HCT116 (cell line): Measurements from ENCODE around the gene CDC42BPB. TPM values are rescaled to one million over a fixed set of nuclear protein-coding genes. Genes with fewer than 3 reads are reported as not detected.

Source experiments
- ATAC-seq: fragments of 200-7000 bp; cut with Tn5 transposase; 2 replicates; pipeline ENCODE4 v1.9.1; 2020; ENCODE audit warnings: mild to moderate bottlenecking, moderate library complexity
- BruUV-seq: library from RNA; stranded (reverse); fragments of 400-500 nt; replicated peaks from 2 replicates; lab custom pipeline; 2021; lab: Mats Ljungman, UMichigan
- CTCF ChIA-PET: fragments of 300-600 bp; sonication (Branson Sonifier 250); formaldehyde crosslinking; loops from one replicate; lab custom pipeline; 2021; ENCODE audit warnings: antibody characterized with exemption; lab: Charles Lee
- POLR2A ChIA-PET: fragments of 300-600, 350-600 bp; sonication (Branson Sonifier 250); formaldehyde crosslinking; loops from one replicate; lab custom pipeline; 2021; ENCODE audit warnings: antibody characterized with exemption; lab: Charles Lee
- RAD21 ChIA-PET, 2 experiments: fragments of 300-600 bp; sonication (Branson Sonifier 250); formaldehyde crosslinking; loops; one replicate each; lab custom pipeline; 2023; ENCODE audit warnings: low total read pairs in 2 of 2; ENCODE audit not compliant: uncharacterized antibody in 2 of 2, unreplicated experiment in 2 of 2, low non-redundant PET in 1 of 2; lab: Charles Lee
- DNase-seq: peaks from one replicate; pipeline ENCODE4 v3.0.0-alpha.2; 2010; ENCODE audit warnings: low read depth, low spot score
- H2AFZ ChIP-seq: fragments of 200-600 bp; shearing (Covaris generic), sonication (generic); 2 replicates; pipeline ENCODE4 v1.6.1; 2017; ENCODE audit warnings: low read depth, mixed run types, mixed read lengths, antibody characterized with exemption, low read length; ENCODE audit not compliant: poor library complexity, severe bottlenecking
- H3K27ac ChIP-seq: 2 replicates; pipeline ENCODE4 v1.5.1; 2012; ENCODE audit warnings: low read depth, low read length
- H3K27me3 ChIP-seq: fragments of 200-600 bp; sonication (generic); 2 replicates; pipeline ENCODE4 v1.6.1; 2016; ENCODE audit warnings: mixed run types, low read length, mixed read lengths; ENCODE audit not compliant: insufficient read depth
- H3K36me3 ChIP-seq, 2 experiments: fragments of 200-500 bp in 1 of 2; fragments of 200-600 bp in 1 of 2; sonication (Bioruptor generic) in 1 of 2; sonication (generic) in 1 of 2; 2 replicates each; pipeline versions ENCODE4 v1.5.1 to v1.6.1; 2014 to 2016; ENCODE audit warnings: low read length in 2 of 2, inconsistent platforms in 1 of 2, mixed read lengths in 1 of 2, mixed run types in 1 of 2; ENCODE audit not compliant: insufficient read depth in 2 of 2, control insufficient read depth in 1 of 2
- H3K4me1 ChIP-seq, 2 experiments: fragments of 200-600 bp in 1 of 2; sonication (generic) in 1 of 2; 2 replicates each; pipeline versions ENCODE4 v1.5.1 to v1.6.1; 2012 to 2017; ENCODE audit warnings: low read length in 2 of 2, inconsistent platforms in 1 of 2, mild to moderate bottlenecking in 1 of 2, mixed read lengths in 1 of 2, mixed run types in 1 of 2, moderate library complexity in 1 of 2; ENCODE audit not compliant: insufficient read depth in 2 of 2, control insufficient read depth in 1 of 2
- H3K4me2 ChIP-seq: fragments of 200-600 bp; sonication (generic); 2 replicates; pipeline ENCODE4 v1.6.1; 2017; ENCODE audit warnings: mixed run types, low read length, mixed read lengths
- H3K4me3 ChIP-seq, 2 experiments: fragments of 200-600 bp in 1 of 2; sonication (generic) in 1 of 2; replicated peaks in 1 of 2; 2 replicates each; pipeline ENCODE4 v1.5.1; 2011 to 2016; ENCODE audit warnings: low read length in 2 of 2, control low read depth in 1 of 2, low read depth in 1 of 2, mild to moderate bottlenecking in 1 of 2, mixed read lengths in 1 of 2, mixed run types in 1 of 2
- H3K79me2 ChIP-seq: fragments of 200-600 bp; sonication (generic); 2 replicates; pipeline ENCODE4 v1.6.1; 2017; ENCODE audit warnings: mild to moderate bottlenecking, mixed run types, low read length, moderate library complexity, mixed read lengths; ENCODE audit not compliant: insufficient read depth
- H3K9ac ChIP-seq: fragments of 200-600 bp; sonication (generic); 2 replicates; pipeline ENCODE4 v1.6.1; 2016; ENCODE audit warnings: low read length, mixed read lengths
- H3K9me2 ChIP-seq: fragments of 200-600 bp; sonication (generic), shearing (Covaris generic); 2 replicates; pipeline ENCODE4 v1.6.1; 2017; ENCODE audit warnings: mixed run types, mild to moderate bottlenecking, moderate library complexity; ENCODE audit not compliant: insufficient read depth
- H3K9me3 ChIP-seq, 2 experiments: fragments of 200-500 bp in 1 of 2; fragments of 200-600 bp in 1 of 2; sonication (Bioruptor generic) in 1 of 2; sonication (generic) in 1 of 2; 2 replicates each; pipeline ENCODE4 v1.6.1; 2014 to 2017; ENCODE audit warnings: low read length in 2 of 2, mixed read lengths in 2 of 2, inconsistent platforms in 1 of 2, low read depth in 1 of 2, mild to moderate bottlenecking in 1 of 2, mixed run types in 1 of 2, moderate library complexity in 1 of 2; ENCODE audit not compliant: control insufficient read depth in 1 of 2, insufficient read depth in 1 of 2
- H4K20me1 ChIP-seq: fragments of 200-600 bp; sonication (generic), shearing (Covaris generic); 2 replicates; pipeline ENCODE4 v1.6.1; 2017; ENCODE audit warnings: mixed run types, mild to moderate bottlenecking, moderate library complexity; ENCODE audit not compliant: insufficient read depth
- CTCF ChIP-seq, 3 experiments: fragments of 200-600 bp in 1 of 3; sonication (generic) in 1 of 3; IDR thresholded peaks in 2 of 3; conservative IDR thresholded peaks in 1 of 3; 2 replicates each; pipeline ENCODE4 v1.5.1; 2012 to 2017; ENCODE audit warnings: low read depth in 2 of 3, low read length in 2 of 3, antibody characterized with exemption in 1 of 3, borderline replicate concordance in 1 of 3, control low read depth in 1 of 3, mild to moderate bottlenecking in 1 of 3, mixed read lengths in 1 of 3, mixed run types in 1 of 3, moderate library complexity in 1 of 3; ENCODE audit not compliant: insufficient read depth in 1 of 3
- EGR1 ChIP-seq: IDR thresholded peaks from 2 replicates; pipeline ENCODE4 v1.6.1; 2012; ENCODE audit warnings: low read depth
- ELF1 ChIP-seq: IDR thresholded peaks from 2 replicates; pipeline ENCODE4 v1.6.1; 2012; ENCODE audit warnings: low read depth, borderline replicate concordance
- EZH2 ChIP-seq: fragments of 200-600 bp; sonication (generic); IDR thresholded peaks from 2 replicates; pipeline ENCODE4 v1.6.1; 2017; ENCODE audit warnings: antibody characterized with exemption, mixed run types
- EZH2phosphoT487 ChIP-seq: fragments of 200-600 bp; IDR thresholded peaks from 2 replicates; pipeline ENCODE4 v1.6.1; 2018; ENCODE audit warnings: antibody characterized with exemption, borderline replicate concordance
- FOSL1 ChIP-seq: IDR thresholded peaks from 2 replicates; pipeline ENCODE4 v1.6.1; 2012; ENCODE audit warnings: low read depth
- POLR2A ChIP-seq: IDR thresholded peaks from 2 replicates; pipeline ENCODE4 v1.7.0; 2011; ENCODE audit warnings: borderline replicate concordance; ENCODE audit not compliant: insufficient read depth, insufficient read length; ENCODE audit errors: extremely low read depth
- POLR2AphosphoS5 ChIP-seq: IDR thresholded peaks from 2 replicates; pipeline ENCODE4 v1.6.1; 2011; ENCODE audit warnings: mild to moderate bottlenecking, low read depth, low read length, moderate library complexity
- RAD21 ChIP-seq: IDR thresholded peaks from 2 replicates; pipeline ENCODE4 v1.6.1; 2012; ENCODE audit warnings: low read depth, mild to moderate bottlenecking
- REST ChIP-seq: IDR thresholded peaks from 2 replicates; pipeline ENCODE4 v1.6.1; 2012; ENCODE audit warnings: low read depth
- TCF7L2 ChIP-seq: IDR thresholded peaks from 2 replicates; pipeline ENCODE4 v1.7.0; 2011; ENCODE audit warnings: borderline replicate concordance, inconsistent platforms; ENCODE audit not compliant: insufficient read depth, insufficient read length; ENCODE audit errors: extremely low read depth
- YY1 ChIP-seq: IDR thresholded peaks from 2 replicates; pipeline ENCODE4 v1.6.1; 2011; ENCODE audit warnings: low read length, low read depth, moderate library complexity, mild to moderate bottlenecking; ENCODE audit not compliant: insufficient replicate concordance; ENCODE audit errors: extremely low read depth
- ZFX ChIP-seq: fragments of 450-650 bp; IDR thresholded peaks from 2 replicates; pipeline ENCODE4 v1.6.1; 2017
- ZNF274 ChIP-seq: fragments of 200-500 bp; sonication (Bioruptor generic); IDR thresholded peaks from 2 replicates; pipeline ENCODE4 v1.6.1; 2014; ENCODE audit warnings: mild to moderate bottlenecking, low read depth, low read length, inconsistent platforms
- intact Hi-C: fragments of 100-400 bp; cut with micrococcal nuclease; formaldehyde crosslinking; loops from 2 replicates; pipeline ENCODE4 v1.10.0; 2022
- total RNA-seq: library from RNA; stranded (reverse); gene quantifications from one replicate; pipeline ENCODE4 v1.2.1, GENCODE V29; 2021; ENCODE audit not compliant: unreplicated experiment
- TF ChIP-seq, protein P1 (sequence below): IDR thresholded peaks from 2 replicates; pipeline ENCODE4 v1.6.1; 2012
- TF ChIP-seq, protein P2 (sequence below): IDR thresholded peaks from 2 replicates; pipeline ENCODE4 v1.6.1; 2012

Gene CDC42BPB
- total RNA-seq, 1 experiment from 2014 or later, result 85.6 TPM

- Histone ChIP-seq H3K27me3 (no peaks in the 10 kb centered on the region), H3K36me3 (no peaks in the 10 kb centered on the region; a peak in 1 of 4 replicates), H2AFZ (no peak overlapping the region), H3K9ac (no peak overlapping the region)
- no peak for DNase-seq
- POLR2A ChIA-PET, result interaction anchor here (1.1 to 1.3 kb wide), 2 partner anchors 11 to 14 kb away, joined by 3 read pairs; partner anchors contain the start of gene CDC42BPB
- intact Hi-C loops, result no loop called here
- TF ChIP-seq, protein P1, sequence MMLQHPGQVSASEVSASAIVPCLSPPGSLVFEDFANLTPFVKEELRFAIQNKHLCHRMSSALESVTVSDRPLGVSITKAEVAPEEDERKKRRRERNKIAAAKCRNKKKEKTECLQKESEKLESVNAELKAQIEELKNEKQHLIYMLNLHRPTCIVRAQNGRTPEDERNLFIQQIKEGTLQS, result no peak
- no peak for TF ChIP-seq EZH2
- TF ChIP-seq ZFX, result no peak
- no peak for TF ChIP-seq POLR2AphosphoS5
- TF ChIP-seq EZH2phosphoT487, result no peak
- no peak for TF ChIP-seq RAD21
- no peak for TF ChIP-seq ELF1
- no peak for TF ChIP-seq ZNF274
- TF ChIP-seq EGR1, result no peak
- no peak for TF ChIP-seq FOSL1
- TF ChIP-seq, protein P2, sequence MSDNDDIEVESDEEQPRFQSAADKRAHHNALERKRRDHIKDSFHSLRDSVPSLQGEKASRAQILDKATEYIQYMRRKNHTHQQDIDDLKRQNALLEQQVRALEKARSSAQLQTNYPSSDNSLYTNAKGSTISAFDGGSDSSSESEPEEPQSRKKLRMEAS, result no peak
- TF ChIP-seq REST, result no peak
- no peak for TF ChIP-seq CTCF (IDR thresholded peaks at IDR 0.05 in 2 of 3, conservative IDR thresholded peaks at IDR 0.05 in 1 of 3; ENCODE audit: borderline replicate concordance in 1 of 3, insufficient read depth in 1 of 3, low read depth in 2 of 3, low read length in 2 of 3)
- no peak for TF ChIP-seq TCF7L2
- TF ChIP-seq YY1, result no peak
- TF ChIP-seq POLR2A, result no peak
- TF ChIP-seq, all 23 proteins: peak for 0
- H3K4me2 ChIP-seq, result no peak overlapping the region
- ATAC-seq, result no peak
- no peaks in the 10 kb centered on the region for H3K9me3 ChIP-seq
- H4K20me1 ChIP-seq, result no peaks in the 10 kb centered on the region; the same call in 1 of the 2 replicates
- no TSS peak for BruUV-seq
- ChIA-PET CTCF (no interaction called here), RAD21 (no interaction called here)
- H3K4me1 ChIP-seq, result no peaks in the 10 kb centered on the region
- no peaks in the 10 kb centered on the region for H3K9me2 ChIP-seq
- no peak overlapping the region for H3K4me3 ChIP-seq
- no peak overlapping the region for H3K27ac ChIP-seq
- H3K79me2 ChIP-seq, result peaks cover 90% of the 10 kb centered on the region
Observed at GRCh38 chr14:103043257-103044015, 13.9 kb downstream of the CDC42BPB start.
